Activated T-helper 1 cell treated with anti-CD3 and anti-CD28 coated beads, Interleukin-2, amount 50 U/mL, for 16 hours (primary cell): Measurements from ENCODE around the gene CBL.

ENCODE experiments used
- DNase-seq, 2 donors: peaks; one replicate each; pipeline ENCODE4 v3.0.0-alpha.2; 2020; ENCODE audit warnings: low read depth in 1 of 2, low spot score in 1 of 2

The CBL gene

GRCh38 chr11:119266517-119267255 is 60.5 kb downstream of the CBL start:
- DNase-seq: no peak

GRCh38 chr11:119267645-119268044 is 61.5 kb downstream of the CBL start:
- no peak for DNase-seq

GRCh38 chr11:119273721-119274120 is 67.6 kb downstream of the CBL start:
- no peak for DNase-seq

- no peak for DNase-seq
These were observed 71.5 kb downstream of the CBL start for GRCh38 chr11:119277660-119278059.

- no peak for DNase-seq
These were observed 76.4 kb downstream of the CBL start for GRCh38 chr11:119282495-119282894.

- no peak for DNase-seq
These were observed 78.4 kb downstream of the CBL start for GRCh38 chr11:119284344-119285157.

GRCh38 chr11:119285431-119285830 is 79.3 kb downstream of the CBL start:
- DNase-seq: no peak

- no peak for DNase-seq
These were observed 82.1 kb downstream of the CBL start for GRCh38 chr11:119288219-119288618.

- no peak for DNase-seq
These were observed 84.9 kb downstream of the CBL start for GRCh38 chr11:119290894-119291497.

GRCh38 chr11:119293461-119293860 is 87.3 kb downstream of the CBL start:
- DNase-seq: no peak

GRCh38 chr11:119295178-119295577 is 89.0 kb downstream of the CBL start:
- no peak for DNase-seq

- no peak for DNase-seq
These were observed 91.8 kb downstream of the CBL start for GRCh38 chr11:119297938-119298337.

- no peak for DNase-seq
These were observed 92.6 kb downstream of the CBL start for GRCh38 chr11:119298726-119299125.

- DNase-seq: no peak
These were observed 93.3 kb downstream of the CBL start for GRCh38 chr11:119299416-119299815.

GRCh38 chr11:119300198-119300964 is 94.2 kb downstream of the CBL start:
- DNase-seq: no peak

GRCh38 chr11:119303227-119303718 is 97.1 kb downstream of the CBL start:
- DNase-seq: no peak

GRCh38 chr11:119305556-119306372 is 99.6 kb downstream of the CBL start:
- DNase-seq: no peak

- DNase-seq: no peak
These were observed 100.3 kb downstream of the CBL start for GRCh38 chr11:119306373-119306890.

GRCh38 chr11:119307219-119307618 is 101.1 kb downstream of the CBL start:
- DNase-seq: no peak

- no peak for DNase-seq
These were observed 101.8 kb downstream of the CBL start for GRCh38 chr11:119307974-119308373.
